H9 (cell line): ENCODE data around the gene C6orf62. TPM values are rescaled to one million over a fixed set of nuclear protein-coding genes. Genes with fewer than 3 reads are reported as not detected.

Experiments
- DNase-seq: peaks from one replicate; pipeline ENCODE4 v3.0.0-alpha.2; 2017
- H2AFZ ChIP-seq: one replicate; pipeline ENCODE4 v1.6.1; 2013; ENCODE audit warnings: mild to moderate bottlenecking, low read length, control low read depth, moderate library complexity
- H2AK5ac ChIP-seq: 2 replicates; pipeline ENCODE4 v1.6.1; 2013; ENCODE audit warnings: low read length, control low read depth, mixed read lengths; ENCODE audit not compliant: insufficient read length
- H2BK120ac ChIP-seq: one replicate; pipeline ENCODE4 v1.6.1; 2013; ENCODE audit warnings: low read depth, mild to moderate bottlenecking, low read length, control low read depth, inconsistent platforms; ENCODE audit not compliant: poor library complexity, severe bottlenecking
- H2BK12ac ChIP-seq: 2 replicates; pipeline ENCODE4 v1.6.1; 2013; ENCODE audit warnings: low read length, control low read depth, mixed read lengths, low read depth; ENCODE audit not compliant: insufficient read length
- H2BK15ac ChIP-seq: 2 replicates; pipeline ENCODE4 v1.6.1; 2013; ENCODE audit warnings: low read depth, low read length, control low read depth
- H2BK20ac ChIP-seq: one replicate; pipeline ENCODE4 v1.6.1; 2013; ENCODE audit warnings: low read depth, mild to moderate bottlenecking, low read length, control low read depth, inconsistent platforms; ENCODE audit not compliant: poor library complexity, severe bottlenecking
- H2BK5ac ChIP-seq: 2 replicates; pipeline ENCODE4 v1.6.1; 2013; ENCODE audit warnings: low read length, control low read depth, mixed read lengths; ENCODE audit not compliant: insufficient read length
- H3K14ac ChIP-seq: 2 replicates; pipeline ENCODE4 v1.6.1; 2013; ENCODE audit warnings: low read length, control low read depth; ENCODE audit not compliant: insufficient read depth
- H3K18ac ChIP-seq: 2 replicates; pipeline ENCODE4 v1.6.1; 2013; ENCODE audit warnings: low read depth, mild to moderate bottlenecking, mixed read lengths, low read length, control low read depth; ENCODE audit not compliant: insufficient read length
- H3K23ac ChIP-seq: 2 replicates; pipeline ENCODE4 v1.6.1; 2013; ENCODE audit warnings: low read length, control low read depth, mixed read lengths, low read depth; ENCODE audit not compliant: insufficient read length
- H3K23me2 ChIP-seq: 2 replicates; pipeline ENCODE4 v1.6.1; 2013; ENCODE audit warnings: low read depth, mild to moderate bottlenecking, mixed read lengths, low read length, control low read depth; ENCODE audit not compliant: insufficient read length, poor library complexity, severe bottlenecking
- H3K27ac ChIP-seq: 2 replicates; pipeline ENCODE4 v1.5.1; 2013; ENCODE audit warnings: low read length, control low read depth, mixed read lengths, low read depth; ENCODE audit not compliant: insufficient read length
- H3K27me3 ChIP-seq: 2 replicates; pipeline ENCODE4 v1.6.1; 2013; ENCODE audit warnings: low read length, control low read depth, inconsistent platforms; ENCODE audit not compliant: insufficient read depth
- H3K4ac ChIP-seq: 2 replicates; pipeline ENCODE4 v1.6.1; 2013; ENCODE audit warnings: low read depth, mild to moderate bottlenecking, control low read depth, inconsistent platforms, low read length, moderate library complexity
- H3K4me1 ChIP-seq: 2 replicates; pipeline ENCODE4 v1.6.1; 2013; ENCODE audit warnings: low read length, control low read depth, inconsistent platforms; ENCODE audit not compliant: insufficient read depth
- H3K4me2 ChIP-seq: 2 replicates; pipeline ENCODE4 v1.6.1; 2013; ENCODE audit warnings: low read length, control low read depth, mixed read lengths; ENCODE audit not compliant: insufficient read length, insufficient read depth
- H3K56ac ChIP-seq: 2 replicates; pipeline ENCODE4 v1.6.1; 2013; ENCODE audit warnings: low read depth, mild to moderate bottlenecking, mixed read lengths, low read length, control low read depth; ENCODE audit not compliant: insufficient read length
- H3K79me1 ChIP-seq: 2 replicates; pipeline ENCODE4 v1.6.1; 2013; ENCODE audit warnings: low read depth, mild to moderate bottlenecking, moderate library complexity, low read length, control low read depth, inconsistent platforms; ENCODE audit not compliant: insufficient read depth, poor library complexity, severe bottlenecking
- H3K79me2 ChIP-seq: 2 replicates; pipeline ENCODE4 v1.6.1; 2013; ENCODE audit warnings: low read length, control low read depth, inconsistent platforms; ENCODE audit not compliant: insufficient read depth
- H3K9ac ChIP-seq: 2 replicates; pipeline ENCODE4 v1.6.1; 2013; ENCODE audit warnings: low read length, control low read depth, mixed read lengths; ENCODE audit not compliant: insufficient read length; ENCODE audit errors: extremely low read depth
- H3K9me3 ChIP-seq: one replicate; pipeline ENCODE4 v1.6.1; 2013; ENCODE audit warnings: low read depth, low read length, inconsistent platforms; ENCODE audit not compliant: control insufficient read depth
- H3T11ph ChIP-seq: one replicate; pipeline ENCODE4 v1.6.1; 2013; ENCODE audit warnings: mild to moderate bottlenecking, low read length, control low read depth, inconsistent platforms
- H4K20me1 ChIP-seq: one replicate; pipeline ENCODE4 v1.6.1; 2013; ENCODE audit not compliant: control insufficient read depth, insufficient read length, insufficient read depth
- H4K5ac ChIP-seq: 2 replicates; pipeline ENCODE4 v1.6.1; 2013; ENCODE audit warnings: low read depth, mild to moderate bottlenecking, mixed read lengths, low read length, control low read depth; ENCODE audit not compliant: insufficient read length
- H4K8ac ChIP-seq: replicated peaks from 2 replicates; pipeline ENCODE4 v1.6.1; 2013; ENCODE audit warnings: low read length, control low read depth, mixed read lengths, low read depth; ENCODE audit not compliant: insufficient read length
- H4K91ac ChIP-seq: 2 replicates; pipeline ENCODE4 v1.6.1; 2013; ENCODE audit warnings: low read depth, mild to moderate bottlenecking, moderate library complexity, mixed read lengths, low read length, control low read depth; ENCODE audit not compliant: insufficient read length
- H3K27ac Mint-ChIP-seq, 3 experiments: 2 replicates in 2 of 3; 3 replicates in 1 of 3; pipeline ENCODE4 v1.8.0; 2020 to 2021; ENCODE audit warnings: mixed read lengths in 3 of 3, mild to moderate bottlenecking in 1 of 3, moderate library complexity in 1 of 3
- H3K27me3 Mint-ChIP-seq: 2 replicates; pipeline ENCODE4 v1.8.0; 2021; ENCODE audit warnings: low read depth, mild to moderate bottlenecking, moderate library complexity, mixed read lengths
- H3K36me3 Mint-ChIP-seq, 3 experiments: 2 replicates in 2 of 3; 3 replicates in 1 of 3; pipeline ENCODE4 v1.8.0; 2020 to 2021; ENCODE audit warnings: low read depth in 3 of 3, mixed read lengths in 3 of 3; ENCODE audit not compliant: insufficient read depth in 1 of 3
- H3K4me1 Mint-ChIP-seq, 2 experiments: 2 replicates each; pipeline ENCODE4 v1.8.0; 2020; ENCODE audit warnings: mixed read lengths in 2 of 2
- H3K4me3 Mint-ChIP-seq, 2 experiments: 2 replicates in 1 of 2; 3 replicates in 1 of 2; pipeline ENCODE4 v1.8.0; 2020 to 2021; ENCODE audit warnings: mild to moderate bottlenecking in 2 of 2, mixed read lengths in 2 of 2, moderate library complexity in 1 of 2
- H3K9me3 Mint-ChIP-seq, 2 experiments: 2 replicates in 1 of 2; 3 replicates in 1 of 2; pipeline ENCODE4 v1.8.0; 2020; ENCODE audit warnings: mild to moderate bottlenecking in 2 of 2, mixed read lengths in 2 of 2, moderate library complexity in 1 of 2
- CTCF ChIP-seq: fragments of 200-600 bp; sonication (generic); conservative IDR thresholded peaks from 3 replicates; pipeline ENCODE4 v1.8.0; 2021; ENCODE audit warnings: antibody characterized with exemption, mild to moderate bottlenecking
- WGBS: extraction: QIAGEN DNeasy Blood & Tissue Kit; methylation state at CpG from one replicate; pipeline ENCODE4 v1.1.7; 2013; ENCODE audit warnings: missing lambda C conversion rate, low lambda C conversion rate, mixed read lengths; ENCODE audit not compliant: insufficient read length; ENCODE audit errors: extremely low coverage; 5-methylcytosine and 5-hydroxymethylcytosine counted together
- total RNA-seq: library from RNA; stranded (reverse); gene quantifications from 2 replicates; pipeline ENCODE4 v1.2.1, GENCODE V29; 2021

The C6orf62 gene
- total RNA-seq, 1 experiment from 2014 or later: 125 TPM

DNA sequence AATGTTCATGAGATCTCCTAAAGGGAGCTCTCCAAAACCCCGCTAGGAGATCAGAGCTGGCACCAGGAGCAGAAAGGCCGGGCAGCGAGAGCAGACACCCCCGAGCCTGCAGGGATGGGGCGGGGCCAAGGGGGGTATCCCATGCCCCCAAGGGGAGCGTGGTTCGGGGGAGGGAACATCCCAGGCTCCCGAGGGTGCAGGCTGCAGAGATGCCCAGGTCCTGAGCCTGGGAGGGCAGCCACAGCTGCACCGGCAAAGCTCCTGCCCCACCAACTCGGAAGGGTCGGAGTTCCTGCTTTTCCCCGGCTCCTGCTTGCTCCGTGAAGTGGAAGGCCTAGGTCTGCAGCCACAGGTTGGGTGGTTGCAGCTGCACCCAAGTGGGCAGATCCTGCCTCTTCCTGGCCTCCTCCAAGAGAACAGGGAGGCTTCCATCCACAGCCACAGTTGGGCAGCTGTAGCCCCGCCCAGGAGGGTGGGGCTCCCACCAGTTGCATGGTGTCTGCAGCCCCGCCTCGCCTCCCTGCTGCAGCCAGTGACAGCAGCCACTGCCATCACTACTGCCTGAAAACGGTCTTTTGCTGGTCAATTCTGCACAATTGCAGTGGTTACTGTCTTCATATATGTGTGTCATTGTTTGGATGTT, 42.4 kb upstream of the C6orf62 start:
- no peak overlapping the region for H3K4ac ChIP-seq
- Mint-ChIP-seq H3K36me3 (no peaks in the 10 kb centered on the region), H3K27ac (no peak overlapping the region), H3K4me3 (no peak overlapping the region), H3K27me3 (no peaks in the 10 kb centered on the region), H3K9me3 (no peaks in the 10 kb centered on the region), H3K4me1 (peaks cover 4 to 9% of the 10 kb centered on the region in 2 experiments)
- no peaks in the 10 kb centered on the region for H3K27me3 ChIP-seq
- no peaks in the 10 kb centered on the region for H3K9me3 ChIP-seq
- no peak overlapping the region for H3K23ac ChIP-seq
- H2BK15ac ChIP-seq: no peak overlapping the region
- no peak overlapping the region for H4K5ac ChIP-seq
- H2AFZ ChIP-seq: no peak overlapping the region
- no peak overlapping the region for H3K4me2 ChIP-seq
- WGBS: no CpG with 5 or more reads among the region's 17 CpGs
- DNase-seq: peak; percentile 77
- no peak overlapping the region for H2AK5ac ChIP-seq
- H3K18ac ChIP-seq: no peak overlapping the region
- no peak overlapping the region for H3T11ph ChIP-seq
- H3K79me1 ChIP-seq: no peaks in the 10 kb centered on the region
- no peak overlapping the region for H3K9ac ChIP-seq
- H4K20me1 ChIP-seq: no peaks in the 10 kb centered on the region
- H3K56ac ChIP-seq: no peak overlapping the region
- H3K4me1 ChIP-seq: no peaks in the 10 kb centered on the region
- no peak overlapping the region for H3K14ac ChIP-seq
- no peak overlapping the region for H2BK12ac ChIP-seq
- H2BK5ac ChIP-seq: no peak overlapping the region
- no peak overlapping the region for H4K91ac ChIP-seq
- no peaks in the 10 kb centered on the region for H3K79me2 ChIP-seq
- no peak overlapping the region for H4K8ac ChIP-seq
- H3K23me2 ChIP-seq: no peaks in the 10 kb centered on the region
- no peak for TF ChIP-seq CTCF
- no peak overlapping the region for H3K27ac ChIP-seq
- H2BK20ac ChIP-seq: no peak overlapping the region
- no peak overlapping the region for H2BK120ac ChIP-seq
